Right ventricle myocardium inferior (tissue), 1 donor: ENCODE results near the gene DCBLD1. TPM values are rescaled to one million over a fixed set of nuclear protein-coding genes. Genes with fewer than 3 reads are reported as not detected.
A peak's percentile ranks its signal among the peaks of the same experiment; 100 is the strongest.
"Not testable (repeated sequence)": the region's sequence is repeated elsewhere in the genome, so short reads cannot be mapped to it uniquely, and the experiment has no call there.

Source experiments
- ATAC-seq: fragments of 200-7000 bp; cut with Tn5 transposase; one replicate; pipeline ENCODE4 v1.9.1; 2020; ENCODE audit warnings: mild to moderate bottlenecking, moderate library complexity
- DNase-seq: peaks from one replicate; pipeline ENCODE4 v3.0.0; 2021; ENCODE audit errors: missing footprints
- intact Hi-C: fragments of 100-400 bp; cut with DNase I; formaldehyde crosslinking; loops from one replicate; pipeline ENCODE4 v1.11.0; 2022
- long read RNA-seq: library from polyadenylated mRNA; unstranded; transcript quantifications from one replicate; pipeline ENCODE4 v2.0.0, GENCODE V29; 2021
- total RNA-seq: library from RNA; stranded (reverse); fragmentation: NEBNext Ultra II Directional; extraction: Animal tissue kit (Norgen Biotek cat#: 25700); gene quantifications from one replicate; pipeline ENCODE4 v1.2.1, GENCODE V29; 2021
- donor health status: DM: no; HTN: yes; CAD: no; lungs with severe emphysema.

DCBLD1 gene
- 6.1 TPM for total RNA-seq
- long read RNA-seq, partial matches to known transcripts, result 0 of 4 reads
- long read RNA-seq, other reads (novel, unspliced or antisense), result 2 of 4 reads

- ATAC-seq (peak; percentile 94), DNase-seq (peak; percentile 90)
- intact Hi-C loops, result loop anchor here (2.0 to 5.0 kb wide), 2 partner anchors 65 to 120 kb away; partner anchors contain the start of gene GOPC
Measured at GRCh38 chr6:117482240-117483003, at the start of gene DCBLD1. DCBLD1 (plus strand) TSS chr6:117482674; CDS start chr6:117482782, 108 bp downstream.

- intact Hi-C loops, result no loop called here
Measured at GRCh38 chr6:117440706-117441525, 41.6 kb upstream of the DCBLD1 start.

GRCh38 chr6:117441824-117442264, 40.6 kb upstream of the DCBLD1 start:
- ATAC-seq, result no peak
- DNase-seq, result no peak
- intact Hi-C loops, result no loop called here

More at GRCh38 chr6:117440706-117441525, 41.6 kb upstream of the DCBLD1 start:
- no peak for DNase-seq
- no peak for ATAC-seq

DNA sequence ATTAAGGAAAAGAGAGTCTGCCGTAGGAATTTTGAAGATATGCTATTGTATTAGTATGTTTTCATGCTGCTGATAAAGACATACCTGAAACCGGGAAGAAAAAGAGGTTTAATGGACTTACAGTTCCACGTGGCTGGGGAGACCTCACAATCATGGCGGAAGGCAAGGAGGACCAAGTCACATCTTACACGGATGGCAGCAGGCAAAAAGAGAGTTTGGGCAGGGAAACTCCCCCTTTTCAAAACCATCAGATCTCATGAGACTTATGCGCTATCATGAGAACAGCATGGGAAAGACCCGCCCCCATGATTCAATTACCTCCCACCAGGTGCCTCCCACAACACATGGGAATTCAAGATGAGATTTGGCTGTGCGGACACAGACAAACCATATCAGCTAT, 40.2 kb upstream of the DCBLD1 start:
- ATAC-seq, DNase-seq, intact Hi-C loops: not testable (repeated sequence)

- intact Hi-C loops, result no loop called here
- ATAC-seq, result no peak
- DNase-seq, result no peak
Measured at GRCh38 chr6:117444600-117444999, 37.9 kb upstream of the DCBLD1 start.

- DNase-seq (no peak), ATAC-seq (no peak)
- intact Hi-C loops, result loop anchor here (5.0 kb wide), 1 partner anchor 100 kb away; no protein-coding TSS in a partner anchor
Measured at GRCh38 chr6:117446861-117447260, 35.6 kb upstream of the DCBLD1 start.

DNA sequence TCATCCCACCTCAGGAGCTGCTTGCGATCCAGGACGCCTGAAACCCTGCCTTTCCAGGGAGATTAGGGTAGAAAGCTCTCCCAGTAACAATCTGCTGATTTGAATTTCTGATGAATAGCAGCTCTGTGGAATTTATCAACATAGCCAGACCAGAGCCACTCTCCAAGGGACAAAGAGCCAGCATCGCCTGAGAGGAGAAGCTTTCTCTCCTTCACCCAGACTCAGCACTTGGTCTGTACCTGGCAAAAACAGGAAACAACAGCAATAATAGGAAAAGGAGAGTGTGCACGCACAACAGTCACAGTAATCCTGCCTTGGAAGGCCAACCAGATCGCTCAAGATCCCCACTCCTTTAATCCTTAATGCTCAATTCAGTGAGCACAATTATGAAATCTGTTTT, 34.5 kb upstream of the DCBLD1 start:
- intact Hi-C loops, result loop anchor here (5.0 kb wide), 1 partner anchor 101 kb away; no protein-coding TSS in a partner anchor
- ATAC-seq (no peak), DNase-seq (no peak)

- intact Hi-C loops, result loop anchor here (5.0 kb wide), 1 partner anchor 102 kb away; no protein-coding TSS in a partner anchor
- ATAC-seq (no peak), DNase-seq (no peak)
Measured at GRCh38 chr6:117448732-117449485, 33.6 kb upstream of the DCBLD1 start.

DNA sequence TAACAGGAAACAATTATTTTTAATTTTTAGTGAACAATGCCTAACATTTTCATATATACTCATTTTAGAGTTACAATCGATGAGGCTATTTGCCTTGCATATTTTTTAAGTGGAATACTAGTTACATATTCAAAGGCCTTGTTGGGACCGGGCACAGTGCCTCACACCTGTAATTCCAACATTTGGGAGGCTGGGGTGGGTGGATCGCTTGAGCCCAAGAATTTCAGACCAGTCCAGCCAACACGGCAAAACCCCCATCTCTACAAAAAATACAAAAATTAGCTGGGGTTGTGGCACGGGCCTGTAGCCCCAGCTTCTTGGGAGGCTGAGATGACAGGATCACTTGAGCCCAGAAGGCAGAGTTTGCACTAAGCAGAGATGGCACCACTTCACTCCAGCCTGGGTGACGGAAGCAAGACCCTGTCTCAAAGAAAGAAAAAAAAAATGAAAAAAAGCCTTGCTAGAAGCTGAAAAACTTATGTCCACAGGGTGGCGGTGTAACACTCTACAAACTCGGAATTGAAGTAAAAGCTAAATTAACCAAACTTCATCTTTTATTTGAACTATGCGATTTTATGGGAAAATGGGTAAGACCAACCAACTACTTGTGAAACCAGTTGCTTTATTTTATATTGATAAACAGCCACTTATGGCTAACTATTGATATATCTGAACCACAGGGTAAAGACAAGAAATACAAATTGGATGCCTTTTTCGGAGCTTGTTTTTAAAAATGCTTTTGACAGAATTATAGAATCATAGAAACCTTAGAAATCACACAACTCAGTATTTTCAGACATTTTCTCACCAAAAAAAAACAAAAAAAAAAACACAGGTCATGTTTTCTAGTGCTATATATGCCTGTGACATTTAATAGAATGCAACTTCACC, 32.7 kb upstream of the DCBLD1 start:
- ATAC-seq, result no peak
- intact Hi-C loops, result loop anchor here (2.0 to 5.0 kb wide), 3 partner anchors 102 to 153 kb away; partner anchors contain the start of gene GOPC
- DNase-seq, result no peak

- intact Hi-C loops, result loop anchor here (2.0 to 5.0 kb wide), 2 partner anchors 105 to 151 kb away; partner anchors contain the start of gene GOPC
- ATAC-seq (no peak), DNase-seq (no peak)
Measured at GRCh38 chr6:117451671-117452070, 30.8 kb upstream of the DCBLD1 start.

DNA sequence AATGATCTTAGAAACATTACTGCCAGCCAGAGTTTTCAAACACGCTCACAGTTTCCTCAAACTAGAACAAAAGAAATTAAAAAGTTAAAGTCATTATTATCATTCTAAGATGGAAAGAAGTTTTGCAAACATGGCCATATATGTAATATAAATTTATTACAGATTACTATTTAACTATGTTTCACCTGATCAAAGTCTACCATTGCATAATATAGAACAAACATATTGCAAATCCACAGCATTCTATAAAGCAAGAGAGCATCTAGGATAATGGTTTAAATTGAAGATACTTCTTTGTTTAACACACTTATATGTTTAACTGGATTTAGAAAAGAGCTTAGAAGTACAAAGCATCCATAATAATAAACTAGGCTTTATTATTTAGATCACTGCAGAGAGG, 26.2 kb upstream of the DCBLD1 start:
- ATAC-seq (no peak), DNase-seq (no peak)
- intact Hi-C loops, result no loop called here

GRCh38 chr6:117456998-117457397, 25.5 kb upstream of the DCBLD1 start:
- intact Hi-C loops, result no loop called here
- DNase-seq (no peak), ATAC-seq (no peak)

- ATAC-seq, result no peak
- no peak for DNase-seq
- intact Hi-C loops, result no loop called here
Measured at GRCh38 chr6:117459204-117459944, 23.1 kb upstream of the DCBLD1 start.

DNA sequence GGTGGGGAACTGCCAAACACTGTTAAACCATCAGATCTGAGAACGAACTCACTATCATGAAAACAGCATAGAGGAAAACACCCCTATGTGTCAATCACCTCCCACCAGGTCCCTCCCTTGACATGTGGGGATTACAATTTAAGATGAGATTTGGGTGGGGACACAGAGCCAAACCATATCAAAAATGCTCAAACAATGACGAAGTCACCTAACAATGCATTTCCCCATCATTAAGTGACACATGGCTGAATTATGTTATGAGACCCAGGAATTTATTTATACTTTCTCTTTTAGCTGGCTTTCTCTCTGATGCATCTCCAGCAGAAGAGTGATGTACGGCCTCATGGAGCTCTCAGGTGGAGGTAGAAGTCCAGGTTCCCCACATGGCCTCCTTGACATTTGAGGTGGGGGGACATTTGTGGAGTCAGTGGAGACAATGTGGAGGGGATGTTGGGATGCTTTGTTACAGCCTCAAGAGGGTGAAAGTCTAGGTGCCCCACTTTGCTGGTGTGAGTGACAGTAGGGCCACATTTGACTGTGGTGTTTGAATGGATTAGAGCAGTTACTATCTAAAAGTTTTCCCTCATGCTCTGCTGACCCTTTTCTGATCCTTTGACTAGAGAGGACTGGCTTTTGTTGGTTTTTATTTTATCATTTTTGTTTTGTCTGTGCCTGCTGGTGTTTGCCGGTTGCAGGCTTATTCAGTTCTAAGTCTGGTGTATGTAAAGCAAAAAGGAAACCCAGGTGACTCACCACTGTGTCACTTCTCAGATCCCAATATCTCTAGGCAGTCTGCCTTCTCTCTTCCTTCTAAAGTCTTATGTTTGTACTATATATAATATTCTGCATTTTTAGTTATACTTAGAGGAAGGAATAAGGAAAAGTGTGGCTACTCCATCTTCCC, 18.5 kb upstream of the DCBLD1 start:
- no peak for ATAC-seq
- no peak for DNase-seq
- intact Hi-C loops, result no loop called here

- DNase-seq (no peak), ATAC-seq (no peak)
- intact Hi-C loops, result no loop called here
Measured at GRCh38 chr6:117464700-117465099, 17.8 kb upstream of the DCBLD1 start.

DNA sequence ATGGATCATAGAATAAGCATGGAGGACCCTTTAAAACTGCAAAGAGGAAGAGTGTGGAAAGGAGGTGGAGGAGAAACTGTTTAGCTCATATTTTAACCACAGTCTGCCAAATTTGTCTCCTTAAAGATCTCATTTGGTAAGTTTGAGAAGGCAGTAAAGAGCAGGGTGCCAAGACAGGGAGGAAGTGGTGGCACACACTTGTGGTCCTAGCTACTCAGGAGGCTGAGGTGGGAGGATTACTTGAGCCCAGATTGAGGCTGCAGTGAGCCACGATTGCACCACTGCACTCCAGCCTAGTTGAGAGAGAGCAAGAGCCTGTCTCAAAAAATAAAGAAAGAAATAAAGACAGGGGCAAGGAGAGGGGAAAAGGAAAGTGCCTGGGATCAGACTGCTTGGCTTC, 16.8 kb upstream of the DCBLD1 start:
- no peak for DNase-seq
- intact Hi-C loops, result no loop called here
- no peak for ATAC-seq
